Liver (tissue), 9 donors: ENCODE data around the gene TMEM179. TPM values are rescaled to one million over a fixed set of nuclear protein-coding genes. Genes with fewer than 3 reads are reported as not detected.

ENCODE experiments used
- DNase-seq: peaks from one replicate; pipeline ENCODE4 v3.0.0-alpha.2; 2017; ENCODE audit warnings: low spot score
- H3K27ac ChIP-seq, 2 donors: one replicate each; pipeline ENCODE4 v1.7.0; 2013; ENCODE audit warnings: inconsistent platforms in 2 of 2, low read length in 2 of 2, control low read depth in 1 of 2, low read depth in 1 of 2, mild to moderate bottlenecking in 1 of 2
- H3K27me3 ChIP-seq, 4 donors: one replicate each; pipeline versions ENCODE4 v1.6.1 to v1.7.0; 2013; ENCODE audit warnings: low read length in 3 of 4, inconsistent platforms in 1 of 4, mild to moderate bottlenecking in 1 of 4, moderate library complexity in 1 of 4; ENCODE audit not compliant: control insufficient read depth in 4 of 4, insufficient read depth in 4 of 4
- H3K36me3 ChIP-seq, 4 donors: one replicate each; pipeline versions ENCODE4 v1.6.1 to v1.7.0; 2013; ENCODE audit warnings: low read length in 3 of 4, mild to moderate bottlenecking in 3 of 4, low read depth in 1 of 4, moderate library complexity in 1 of 4; ENCODE audit not compliant: control insufficient read depth in 4 of 4, insufficient read depth in 3 of 4
- H3K4me1 ChIP-seq, 4 donors: one replicate each; pipeline versions ENCODE4 v1.6.1 to v1.7.0; 2013; ENCODE audit warnings: low read length in 3 of 4, mild to moderate bottlenecking in 3 of 4, moderate library complexity in 1 of 4; ENCODE audit not compliant: control insufficient read depth in 4 of 4, insufficient read depth in 4 of 4
- H3K4me3 ChIP-seq, 3 donors: one replicate each; pipeline versions ENCODE4 v1.6.1 to v1.7.0; 2013; ENCODE audit warnings: low read length in 3 of 3, control low read depth in 1 of 3, low read depth in 1 of 3, mild to moderate bottlenecking in 1 of 3
- H3K9ac ChIP-seq, 2 donors: one replicate each; pipeline ENCODE4 v1.7.0; 2013; ENCODE audit warnings: low read length in 2 of 2, mild to moderate bottlenecking in 2 of 2, moderate library complexity in 2 of 2, control low read depth in 1 of 2, low read depth in 1 of 2
- H3K9me3 ChIP-seq, 4 donors: one replicate each; pipeline versions ENCODE4 v1.6.1 to v1.7.0; 2013; ENCODE audit warnings: low read length in 3 of 4; ENCODE audit not compliant: control insufficient read depth in 4 of 4
- ATF3 ChIP-seq: IDR thresholded peaks from 2 replicates; pipeline ENCODE4 v1.6.1; 2016; ENCODE audit warnings: antibody characterized with exemption
- CTCF ChIP-seq: fragments of 150-350 bp; IDR thresholded peaks from 2 replicates; pipeline ENCODE4 v1.5.1; 2017; ENCODE audit warnings: improper control_type of control experiment, low read depth, low read length; ENCODE audit not compliant: missing input control
- EGR1 ChIP-seq, 2 donors: IDR thresholded peaks; 2 replicates each; pipeline ENCODE4 v1.6.1; 2016 to 2018; ENCODE audit warnings: antibody characterized with exemption in 2 of 2, low read depth in 2 of 2
- FOXA1 ChIP-seq: IDR thresholded peaks from 2 replicates; pipeline ENCODE4 v1.6.1; 2016; ENCODE audit warnings: antibody characterized with exemption
- GABPA ChIP-seq, 2 donors: IDR thresholded peaks in 1 of 2; conservative IDR thresholded peaks in 1 of 2; 2 replicates each; pipeline ENCODE4 v1.6.1; 2016; ENCODE audit warnings: antibody characterized with exemption in 2 of 2, mild to moderate bottlenecking in 1 of 2, moderate library complexity in 1 of 2
- HNF4A ChIP-seq, 2 donors: conservative IDR thresholded peaks; 2 replicates each; pipeline ENCODE4 v1.6.1; 2016; ENCODE audit warnings: antibody characterized with exemption in 2 of 2, mild to moderate bottlenecking in 2 of 2
- HNF4G ChIP-seq: IDR thresholded peaks from 2 replicates; pipeline ENCODE4 v1.6.1; 2016; ENCODE audit warnings: antibody characterized with exemption
- JUND ChIP-seq, 2 donors: IDR thresholded peaks; 2 replicates each; pipeline ENCODE4 v1.6.1; 2016; ENCODE audit warnings: antibody characterized with exemption in 2 of 2
- NR2F2 ChIP-seq: IDR thresholded peaks from 2 replicates; pipeline ENCODE4 v1.6.1; 2016; ENCODE audit warnings: antibody characterized with exemption
- RAD21 ChIP-seq, 2 donors: IDR thresholded peaks; 2 replicates each; pipeline ENCODE4 v1.6.1; 2016; ENCODE audit warnings: antibody characterized with exemption in 2 of 2, mild to moderate bottlenecking in 2 of 2
- RXRA ChIP-seq, 2 donors: IDR thresholded peaks; 2 replicates each; pipeline ENCODE4 v1.6.1; 2017 to 2018; ENCODE audit warnings: antibody characterized with exemption in 2 of 2, mild to moderate bottlenecking in 1 of 2
- SP1 ChIP-seq: IDR thresholded peaks from 2 replicates; pipeline ENCODE4 v1.6.1; 2018; ENCODE audit warnings: antibody characterized with exemption, mild to moderate bottlenecking
- TAF1 ChIP-seq: conservative IDR thresholded peaks from 2 replicates; pipeline ENCODE4 v1.6.1; 2016; ENCODE audit warnings: antibody characterized with exemption, mild to moderate bottlenecking
- YY1 ChIP-seq: IDR thresholded peaks from 2 replicates; pipeline ENCODE4 v1.6.1; 2016; ENCODE audit warnings: antibody characterized with exemption, mild to moderate bottlenecking
- ZBTB33 ChIP-seq: IDR thresholded peaks from 2 replicates; pipeline ENCODE4 v1.6.1; 2016; ENCODE audit warnings: antibody characterized with exemption
- WGBS: extraction: QIAGEN DNeasy Blood & Tissue Kit; methylation state at CpG from one replicate; pipeline ENCODE4 v1.1.7; 2013; 5-methylcytosine and 5-hydroxymethylcytosine counted together
- polyA plus RNA-seq, 2 donors: library from polyadenylated mRNA; stranded (reverse) in 1 of 2; unstranded in 1 of 2; fragments of 200-250 nt in 1 of 2; fragments of >200 nt in 1 of 2; fragmentation: Nextera tagmentation in 1 of 2; extraction: Ambion mirVana in 1 of 2; gene quantifications; one replicate each; pipeline versions ENCODE4 v1.2.1 to v1.2.3, GENCODE V29; 2013 to 2015
- total RNA-seq, 2 donors: library from RNA; depleted of rRNA; stranded (reverse); fragments of >200 nt; gene quantifications; one replicate each; pipeline ENCODE4 v1.2.3, GENCODE V29; 2014
- donor health status: healthy.
- donor health status: healthy.
- donor health status: healthy.
- donor health status: healthy.
- donor health status: healthy.

The TMEM179 gene
- total and polyA plus RNA-seq, 4 donors, result 0.12 to 0.37 TPM; not detected in 2

- Histone ChIP-seq H3K9me3 (no peaks in the 10 kb centered on the region), H3K4me1 (no peaks in the 10 kb centered on the region), H3K27ac (no peak overlapping the region), H3K27me3 (peaks cover 0 to 3% (median 0%) of the 10 kb centered on the region in 4 donors), H3K9ac (no peak overlapping the region), H3K36me3 (no peaks in the 10 kb centered on the region), H3K4me3 (no peak overlapping the region)
- DNase-seq, result no peak
- TF ChIP-seq CTCF (no peak), YY1 (no peak), RXRA (IDR thresholded peaks at IDR 0.05) (no peak), NR2F2 (no peak), FOXA1 (no peak), HNF4G (no peak), JUND (IDR thresholded peaks at IDR 0.05) (no peak), RAD21 (IDR thresholded peaks at IDR 0.05) (no peak), TAF1 (no peak), ZBTB33 (no peak), GABPA (IDR thresholded peaks at IDR 0.05 in 1 of 2, conservative IDR thresholded peaks at IDR 0.05 in 1 of 2) (no peak), HNF4A (conservative IDR thresholded peaks at IDR 0.05) (no peak), SP1 (no peak), EGR1 (IDR thresholded peaks at IDR 0.05; ENCODE audit: low read depth in 2 of 2) (no peak)
- WGBS, result 72% methylated on average over 10 of the region's 10 CpGs
Observed at GRCh38 chr14:104569435-104569834, 35.1 kb downstream of the TMEM179 start.

GRCh38 chr14:104568620-104569019 is 36.0 kb downstream of the TMEM179 start:
- peaks cover 0 to 3% (median 0%) of the 10 kb centered on the region in 4 donors for H3K27me3 ChIP-seq
- no peak overlapping the region for H3K27ac ChIP-seq
- no peak for TF ChIP-seq GABPA (IDR thresholded peaks at IDR 0.05 in 1 of 2, conservative IDR thresholded peaks at IDR 0.05 in 1 of 2)
- TF ChIP-seq NR2F2, result no peak
- TF ChIP-seq HNF4G, result no peak
- no peak for TF ChIP-seq RXRA (IDR thresholded peaks at IDR 0.05)
- TF ChIP-seq TAF1, result no peak
- no peak for TF ChIP-seq YY1
- TF ChIP-seq SP1, result no peak
- TF ChIP-seq JUND (IDR thresholded peaks at IDR 0.05), result no peak
- H3K4me1 ChIP-seq, result peaks cover 0 to 3% (median under 1%) of the 10 kb centered on the region in 4 donors
- H3K9ac ChIP-seq, result no peak overlapping the region
- H3K36me3 ChIP-seq, result no peaks in the 10 kb centered on the region
- 76% methylated on average over 11 of the region's 11 CpGs for WGBS
- no peak for DNase-seq
- H3K4me3 ChIP-seq, result no peak overlapping the region
- no peaks in the 10 kb centered on the region for H3K9me3 ChIP-seq

- no peaks in the 10 kb centered on the region for H3K9me3 ChIP-seq
- H3K4me3 ChIP-seq, result no peak overlapping the region
- no peaks in the 10 kb centered on the region for H3K36me3 ChIP-seq
- H3K27ac ChIP-seq, result no peak overlapping the region
- 72% methylated on average over 9 of the region's 9 CpGs for WGBS
- H3K9ac ChIP-seq, result no peak overlapping the region
- DNase-seq, result no peak
- peaks cover 0 to 3% (median 0%) of the 10 kb centered on the region in 4 donors for H3K27me3 ChIP-seq
- TF ChIP-seq ATF3, result no peak
- peaks cover 0 to 3% (median 1%) of the 10 kb centered on the region in 4 donors for H3K4me1 ChIP-seq
Observed at GRCh38 chr14:104567957-104568225, 36.7 kb downstream of the TMEM179 start.
